Right lobe of liver (tissue), 6 donors: ENCODE results near the gene SPRR3. TPM values are rescaled to one million over a fixed set of nuclear protein-coding genes. Genes with fewer than 3 reads are reported as not detected.

Source experiments
- ATAC-seq, 4 donors: fragments of 200-7000 bp; cut with Tn5 transposase; one replicate each; pipeline ENCODE4 v1.9.1; 2020; ENCODE audit warnings: mild to moderate bottlenecking in 4 of 4, moderate library complexity in 4 of 4
- DNase-seq, 3 donors: peaks; one replicate each; pipeline ENCODE4 v3.0.0-alpha.2; 2020
- H3K27ac ChIP-seq, 3 donors: fragments of 200-600 bp; one replicate each; pipeline ENCODE4 v1.8.0; 2022
- H3K27me3 ChIP-seq, 2 donors: fragments of 200-600 bp; one replicate each; pipeline ENCODE4 v1.8.0; 2022
- H3K36me3 ChIP-seq, 4 donors: fragments of 200-600 bp; sonication (generic) in 1 of 4; one replicate each; pipeline versions ENCODE4 v1.5.1 to v1.8.0; 2017 to 2022; ENCODE audit warnings: control low read depth in 1 of 4
- H3K4me1 ChIP-seq, 4 donors: fragments of 200-600 bp; sonication (generic) in 1 of 4; one replicate each; pipeline versions ENCODE4 v1.5.1 to v1.8.0; 2017 to 2022; ENCODE audit warnings: control low read depth in 1 of 4
- H3K4me3 ChIP-seq, 3 donors: fragments of 200-600 bp; one replicate each; pipeline ENCODE4 v1.8.0; 2022
- H3K9me3 ChIP-seq, 4 donors: fragments of 200-600 bp; sonication (generic) in 1 of 4; one replicate each; pipeline versions ENCODE4 v1.5.1 to v1.8.0; 2017 to 2022; ENCODE audit warnings: control low read depth in 1 of 4
- POLR2A ChIP-seq: fragments of 450-650 bp; IDR thresholded peaks from one replicate; pipeline ENCODE4 v1.6.1; 2017; ENCODE audit warnings: antibody characterized with exemption, mild to moderate bottlenecking
- WGBS: methylation state at CpG from one replicate; pipeline ENCODE4 v1.1.6; 2018; ENCODE audit warnings: low coverage, low lambda C conversion rate; ENCODE audit not compliant: insufficient coverage; ENCODE audit errors: missing lambda C conversion rate; 5-methylcytosine and 5-hydroxymethylcytosine counted together
- intact Hi-C, 2 donors: fragments of 100-400 bp; cut with DNase I; formaldehyde crosslinking; loops; one replicate each; pipeline versions ENCODE4 v1.11.2 to v1.14.1; 2022
- long read RNA-seq: library from polyadenylated mRNA; unstranded; transcript quantifications from one replicate; pipeline ENCODE4 v2.0.0, GENCODE V29; 2019
- total RNA-seq, 6 experiments: library from RNA; depleted of rRNA in 2 of 6; stranded (reverse); fragments of >200 nt in 2 of 6; fragmentation: NEBNext Ultra II Directional in 3 of 6; extraction: Animal tissue kit (Norgen Biotek cat#: 25700) in 3 of 6; gene quantifications; one replicate each; pipeline versions ENCODE4 v1.1.0 to v1.2.4, GENCODE V29; 2016 to 2023
- TF ChIP-seq, protein P1 (sequence below), 4 donors: fragments of 200-600 bp in 3 of 4; fragments of 450-650 bp in 1 of 4; IDR thresholded peaks; one replicate each; pipeline versions ENCODE4 v1.5.1 to v1.8.0; 2016 to 2022; ENCODE audit warnings: antibody characterized with exemption in 4 of 4, mild to moderate bottlenecking in 2 of 4
- donor health status: DM: no; HTN: yes; CAD: no.
- donor health status: DM: no; HTN: no; CAD: no.
- donor health status: DM: no; HTN: no; CAD: no.
- donor health status: DM: no; HTN: yes; CAD: no.
- donor health status: DM: no; HTN: yes; CAD: no.

SPRR3 gene, protein sequence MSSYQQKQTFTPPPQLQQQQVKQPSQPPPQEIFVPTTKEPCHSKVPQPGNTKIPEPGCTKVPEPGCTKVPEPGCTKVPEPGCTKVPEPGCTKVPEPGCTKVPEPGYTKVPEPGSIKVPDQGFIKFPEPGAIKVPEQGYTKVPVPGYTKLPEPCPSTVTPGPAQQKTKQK
- under 1 TPM in 1 of 6 experiments, not detected in 5; 0.31 TPM for total RNA-seq
- long read RNA-seq: 0 reads

DNA sequence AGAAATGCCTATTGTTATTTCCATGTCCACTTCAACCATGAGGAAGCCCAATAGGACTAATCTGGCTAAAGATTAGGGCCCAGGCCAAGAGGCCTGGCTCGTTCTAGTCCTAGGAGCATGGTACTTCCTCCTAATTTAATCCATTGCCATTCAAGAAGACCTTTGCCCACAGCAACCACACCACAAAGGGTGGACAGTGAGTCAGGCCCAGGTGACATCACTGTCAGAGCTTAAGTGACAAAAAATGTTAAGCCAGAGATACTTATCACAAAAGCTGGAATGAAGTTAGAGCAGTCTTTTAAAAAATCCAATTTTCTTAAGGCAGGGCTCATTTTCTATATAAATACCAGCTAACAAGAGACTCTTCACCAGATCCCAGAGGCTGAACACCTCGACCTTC lies at the start of gene SPRR3:
Gene SPRR3 (plus strand): TSS at position 368 of the 400 bp plus-strand sequence. CDS start 1,272 bp downstream, outside the sequence.
- no peaks in the 10 kb centered on the region for H3K9me3 ChIP-seq
- H3K4me1 ChIP-seq: no peaks in the 10 kb centered on the region
- peak in 1 of 4 donors; percentile 77 for ATAC-seq
- no peak within 1 kb of the TSS for H3K4me3 ChIP-seq
- no peak for TF ChIP-seq POLR2A
- no peaks in the 10 kb centered on the region for H3K36me3 ChIP-seq
- no peak within 1 kb of the TSS for H3K27ac ChIP-seq
- intact Hi-C loops: no loop called here
- DNase-seq: no peak
- 55% methylated on average over 2 of the region's 2 CpGs for WGBS
- no peaks in the 10 kb centered on the region for H3K27me3 ChIP-seq

DNA sequence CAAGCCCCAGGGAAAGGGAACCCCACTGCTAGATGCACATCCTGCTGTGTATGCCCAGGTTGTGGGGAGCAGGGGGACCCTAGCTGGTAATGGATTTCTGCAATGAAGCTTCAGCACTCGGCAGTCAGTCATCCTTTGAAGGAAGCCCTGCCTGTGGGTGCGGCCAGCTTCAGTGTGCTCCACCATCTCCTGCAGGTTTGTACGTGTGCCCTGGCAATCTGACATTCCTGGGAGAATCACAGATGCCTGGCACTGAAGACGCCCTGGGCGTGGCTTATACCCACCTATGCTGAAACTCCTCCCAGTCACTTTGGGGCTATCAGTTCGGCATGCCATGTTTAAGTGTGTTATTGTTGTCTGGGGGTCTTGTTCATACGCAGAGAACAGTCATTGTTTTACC lies 47.8 kb upstream of the SPRR3 start:
- no peak for TF ChIP-seq POLR2A
- TF ChIP-seq, protein P1, sequence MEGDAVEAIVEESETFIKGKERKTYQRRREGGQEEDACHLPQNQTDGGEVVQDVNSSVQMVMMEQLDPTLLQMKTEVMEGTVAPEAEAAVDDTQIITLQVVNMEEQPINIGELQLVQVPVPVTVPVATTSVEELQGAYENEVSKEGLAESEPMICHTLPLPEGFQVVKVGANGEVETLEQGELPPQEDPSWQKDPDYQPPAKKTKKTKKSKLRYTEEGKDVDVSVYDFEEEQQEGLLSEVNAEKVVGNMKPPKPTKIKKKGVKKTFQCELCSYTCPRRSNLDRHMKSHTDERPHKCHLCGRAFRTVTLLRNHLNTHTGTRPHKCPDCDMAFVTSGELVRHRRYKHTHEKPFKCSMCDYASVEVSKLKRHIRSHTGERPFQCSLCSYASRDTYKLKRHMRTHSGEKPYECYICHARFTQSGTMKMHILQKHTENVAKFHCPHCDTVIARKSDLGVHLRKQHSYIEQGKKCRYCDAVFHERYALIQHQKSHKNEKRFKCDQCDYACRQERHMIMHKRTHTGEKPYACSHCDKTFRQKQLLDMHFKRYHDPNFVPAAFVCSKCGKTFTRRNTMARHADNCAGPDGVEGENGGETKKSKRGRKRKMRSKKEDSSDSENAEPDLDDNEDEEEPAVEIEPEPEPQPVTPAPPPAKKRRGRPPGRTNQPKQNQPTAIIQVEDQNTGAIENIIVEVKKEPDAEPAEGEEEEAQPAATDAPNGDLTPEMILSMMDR (IDR thresholded peaks at IDR 0.05): no peak
- intact Hi-C loops: no loop called here
- WGBS: 50% methylated on average over 4 of the region's 7 CpGs
- no peak overlapping the region for H3K27ac ChIP-seq
- ATAC-seq (no peak), DNase-seq (no peak)
- H3K4me1 ChIP-seq: no peaks in the 10 kb centered on the region
- no peaks in the 10 kb centered on the region for H3K9me3 ChIP-seq
- no peaks in the 10 kb centered on the region for H3K36me3 ChIP-seq
- no peaks in the 10 kb centered on the region for H3K27me3 ChIP-seq
- H3K4me3 ChIP-seq: no peak overlapping the region

DNA sequence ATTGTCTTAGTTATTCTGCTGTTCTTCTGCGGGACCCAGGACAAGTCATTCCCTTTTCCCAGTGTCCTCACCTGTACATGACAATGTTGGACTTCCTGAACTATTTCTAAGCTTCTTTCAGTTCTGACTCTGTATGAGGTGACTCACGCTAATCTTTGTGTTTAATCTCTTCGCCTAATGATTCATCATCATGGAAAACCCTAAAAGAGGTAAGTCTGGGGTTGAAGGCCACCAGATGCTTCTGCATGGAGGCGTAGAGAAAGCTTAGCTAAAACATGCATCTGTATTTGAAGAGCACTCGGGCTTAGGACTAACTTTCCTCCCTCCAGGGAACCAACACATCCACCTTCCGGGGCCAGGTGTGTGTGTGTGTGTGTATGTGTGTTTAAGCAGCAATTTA lies 47.1 kb upstream of the SPRR3 start:
- H3K9me3 ChIP-seq: no peaks in the 10 kb centered on the region
- no peak for ATAC-seq
- peaks cover 0 to 5% (median 0%) of the 10 kb centered on the region in 4 donors for H3K4me1 ChIP-seq
- TF ChIP-seq, protein P1 (IDR thresholded peaks at IDR 0.05): no peak
- no peak for TF ChIP-seq POLR2A
- H3K27ac ChIP-seq: no peak overlapping the region
- H3K27me3 ChIP-seq: no peaks in the 10 kb centered on the region
- 74% methylated on average over 6 of the region's 6 CpGs for WGBS
- DNase-seq: no peak
- H3K4me3 ChIP-seq: no peak overlapping the region
- intact Hi-C loops: no loop called here
- no peaks in the 10 kb centered on the region for H3K36me3 ChIP-seq

DNA sequence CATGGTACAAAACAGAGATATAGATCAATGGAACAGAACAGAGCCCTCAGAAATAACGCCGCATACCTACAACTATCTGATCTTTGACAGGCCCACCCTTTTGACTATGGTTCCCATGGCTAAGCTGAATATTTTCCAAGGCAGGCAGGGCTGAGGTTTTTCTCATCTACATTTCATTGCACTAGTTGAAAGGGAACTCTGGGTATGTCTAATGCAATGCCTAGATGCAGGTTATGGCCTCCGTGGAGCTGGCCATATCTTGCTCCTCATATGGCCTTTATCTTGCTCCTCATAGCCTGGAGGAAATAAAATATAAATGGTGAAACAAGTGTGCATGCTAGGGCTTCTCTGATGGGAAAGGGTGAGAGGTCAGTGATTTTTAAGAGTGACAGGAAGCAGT lies 44.0 kb upstream of the SPRR3 start:
- Histone ChIP-seq H3K9me3 (no peaks in the 10 kb centered on the region), H3K27ac (no peak overlapping the region), H3K27me3 (no peaks in the 10 kb centered on the region), H3K4me1 (peaks cover 0 to 6% (median 0%) of the 10 kb centered on the region in 4 donors), H3K36me3 (no peaks in the 10 kb centered on the region), H3K4me3 (no peak overlapping the region)
- WGBS: 75% methylated on average over 3 of the region's 3 CpGs
- DNase-seq (no peak), ATAC-seq (no peak)
- TF ChIP-seq, protein P1 (IDR thresholded peaks at IDR 0.05): no peak
- no peak for TF ChIP-seq POLR2A
- intact Hi-C loops: no loop called here

DNA sequence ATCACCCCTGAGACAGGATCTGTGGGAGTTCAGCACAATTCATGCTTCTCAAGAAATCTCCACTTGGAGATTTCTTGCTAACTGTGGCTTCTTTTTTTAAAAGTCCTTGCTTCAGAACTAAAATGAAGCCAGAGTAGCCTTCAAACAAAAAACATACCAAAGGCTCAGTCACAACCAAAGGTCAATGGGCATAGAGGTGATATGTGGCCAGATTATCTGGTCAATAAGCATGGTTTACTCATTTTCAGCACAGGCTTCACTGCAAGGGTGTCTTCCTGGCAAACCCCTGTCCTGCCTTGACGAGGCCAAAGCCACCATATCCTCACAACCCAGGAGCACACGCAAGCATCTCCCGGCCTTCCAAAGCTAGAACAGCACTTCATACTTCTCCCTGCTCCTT lies 42.3 kb upstream of the SPRR3 start:
- no peaks in the 10 kb centered on the region for H3K36me3 ChIP-seq
- H3K9me3 ChIP-seq: no peaks in the 10 kb centered on the region
- ATAC-seq (peak; percentile 65 to 86 (median 78)), DNase-seq (no peak)
- no peak for TF ChIP-seq POLR2A
- TF ChIP-seq, protein P1 (IDR thresholded peaks at IDR 0.05): no peak
- intact Hi-C loops: no loop called here
- 36% methylated on average over 3 of the region's 3 CpGs for WGBS
- no peak overlapping the region for H3K4me3 ChIP-seq
- no peaks in the 10 kb centered on the region for H3K27me3 ChIP-seq
- no peak overlapping the region for H3K27ac ChIP-seq
- peaks cover 0 to 6% (median 0%) of the 10 kb centered on the region in 4 donors for H3K4me1 ChIP-seq
